Nephron progenitor cell (in vitro differentiated cells): ENCODE data around the gene C5orf63.

Experiments used
- DNase-seq: peaks from one replicate; pipeline ENCODE4 v3.0.0; 2021
- H3K27ac Mint-ChIP-seq: 2 replicates; pipeline ENCODE4 v1.8.0; 2021; ENCODE audit warnings: mild to moderate bottlenecking, moderate library complexity, mixed read lengths
- H3K27me3 Mint-ChIP-seq: 2 replicates; pipeline ENCODE4 v1.8.0; 2021; ENCODE audit warnings: mild to moderate bottlenecking, low read depth, mixed read lengths; ENCODE audit not compliant: poor library complexity
- H3K36me3 Mint-ChIP-seq: 2 replicates; pipeline ENCODE4 v1.8.0; 2021; ENCODE audit warnings: low read depth, mixed read lengths
- H3K4me1 Mint-ChIP-seq: 2 replicates; pipeline ENCODE4 v1.8.0; 2021; ENCODE audit warnings: mixed read lengths
- H3K4me3 Mint-ChIP-seq: 2 replicates; pipeline ENCODE4 v1.8.0; 2021; ENCODE audit warnings: mild to moderate bottlenecking, moderate library complexity, mixed read lengths
- H3K9me3 Mint-ChIP-seq: 2 replicates; pipeline ENCODE4 v1.8.0; 2021; ENCODE audit warnings: mild to moderate bottlenecking, moderate library complexity, mixed read lengths
- CTCF ChIP-seq: fragments of 200-600 bp; sonication (generic); IDR thresholded peaks from 2 replicates; pipeline ENCODE4 v1.5.0; 2021; ENCODE audit warnings: antibody characterized with exemption

The C5orf63 gene

GRCh38 chr5:127038550-127038949 is 34.8 kb downstream of the C5orf63 start:
- Mint-ChIP-seq H3K4me3 (no peak overlapping the region), H3K36me3 (no peaks in the 10 kb centered on the region), H3K27me3 (peaks cover 27% of the 10 kb centered on the region), H3K9me3 (no peaks in the 10 kb centered on the region), H3K27ac (no peak overlapping the region), H3K4me1 (peaks cover 14% of the 10 kb centered on the region)
- DNase-seq = no peak
- no peak for TF ChIP-seq CTCF

GRCh38 chr5:127031863-127032232 is 41.5 kb downstream of the C5orf63 start:
- Mint-ChIP-seq H3K4me1 (peaks cover 20% of the 10 kb centered on the region), H3K36me3 (no peaks in the 10 kb centered on the region), H3K27me3 (peaks cover 81% of the 10 kb centered on the region), H3K27ac (no peak overlapping the region), H3K4me3 (peak overlapping the region; percentile 82), H3K9me3 (no peaks in the 10 kb centered on the region)
- no peak for TF ChIP-seq CTCF
- no peak for DNase-seq

- Mint-ChIP-seq H3K27ac (no peak overlapping the region), H3K36me3 (no peaks in the 10 kb centered on the region), H3K4me3 (peak overlapping the region; percentile 82), H3K4me1 (peaks cover 20% of the 10 kb centered on the region), H3K27me3 (peaks cover 83% of the 10 kb centered on the region), H3K9me3 (no peaks in the 10 kb centered on the region)
- no peak for TF ChIP-seq CTCF
- peak; percentile 31 for DNase-seq
Measured at GRCh38 chr5:127031147-127031862, 42.0 kb downstream of the C5orf63 start.

- H3K9me3 Mint-ChIP-seq = no peaks in the 10 kb centered on the region
- peaks cover 77% of the 10 kb centered on the region for H3K27me3 Mint-ChIP-seq
- DNase-seq = peak; percentile 97
- H3K4me1 Mint-ChIP-seq = peaks cover 22% of the 10 kb centered on the region
- H3K27ac Mint-ChIP-seq = no peak within 1 kb of the TSS
- H3K36me3 Mint-ChIP-seq = no peaks in the 10 kb centered on the region
- peak within 1 kb of the TSS; percentile 86 for H3K4me3 Mint-ChIP-seq
- TF ChIP-seq CTCF = no peak
Measured at GRCh38 chr5:127030259-127031146, 42.8 kb downstream of the C5orf63 start, which contains the start of gene MARCHF3. Gene MARCHF3 (minus strand): TSS chr5:127030558. CDS start chr5:126918171, 112,387 bp downstream.

GRCh38 chr5:127029581-127030258 is 43.6 kb downstream of the C5orf63 start:
- Mint-ChIP-seq H3K36me3 (no peaks in the 10 kb centered on the region), H3K27me3 (peaks cover 72% of the 10 kb centered on the region), H3K9me3 (no peaks in the 10 kb centered on the region), H3K4me3 (peak overlapping the region; percentile 86), H3K4me1 (peaks cover 23% of the 10 kb centered on the region), H3K27ac (no peak overlapping the region)
- peak; percentile 32 for TF ChIP-seq CTCF
- peak; percentile 65 for DNase-seq
